Thyroid gland (tissue), 4 donors: ENCODE data around the gene CSTF1. TPM values are rescaled to one million over a fixed set of nuclear protein-coding genes. Genes with fewer than 3 reads are reported as not detected.

Experiments used
- DNase-seq, 2 donors: peaks; one replicate each; pipeline ENCODE4 v3.0.0-alpha.2; 2019
- H3K27ac ChIP-seq, 3 donors: fragments of 200-600 bp; sonication (generic); 1 replicate in 2 of 3; 2 replicates in 1 of 3; pipeline ENCODE4 v1.5.1; 2016 to 2019; ENCODE audit warnings: mild to moderate bottlenecking in 1 of 3, moderate library complexity in 1 of 3
- H3K27me3 ChIP-seq: fragments of 200-600 bp; sonication (generic); one replicate; pipeline ENCODE4 v1.5.1; 2019
- H3K36me3 ChIP-seq, 2 donors: fragments of 200-600 bp; sonication (generic); one replicate each; pipeline ENCODE4 v1.5.1; 2016 to 2019
- H3K4me1 ChIP-seq, 2 donors: fragments of 200-600 bp; sonication (generic); one replicate each; pipeline ENCODE4 v1.5.1; 2017 to 2019
- H3K4me3 ChIP-seq, 3 donors: fragments of 200-600 bp; sonication (generic); replicated peaks in 1 of 3; 1 replicate in 2 of 3; 2 replicates in 1 of 3; pipeline ENCODE4 v1.5.1; 2016; ENCODE audit warnings: mild to moderate bottlenecking in 1 of 3
- H3K9me3 ChIP-seq: fragments of 200-600 bp; sonication (generic); one replicate; pipeline ENCODE4 v1.5.1; 2017
- CTCF ChIP-seq, 6 experiments: fragments of 200-600 bp in 3 of 6; fragments of 450-650 bp in 3 of 6; sonication (generic) in 3 of 6; IDR thresholded peaks; one replicate each; pipeline ENCODE4 v1.5.1; 2016 to 2019; ENCODE audit warnings: antibody characterized with exemption in 6 of 6, mild to moderate bottlenecking in 2 of 6, inconsistent platforms in 1 of 6, moderate library complexity in 1 of 6
- POLR2A ChIP-seq, 2 donors: fragments of 450-650 bp; IDR thresholded peaks; one replicate each; pipeline ENCODE4 v1.6.1; 2017; ENCODE audit warnings: antibody characterized with exemption in 2 of 2, mild to moderate bottlenecking in 2 of 2, moderate library complexity in 1 of 2
- WGBS, 2 donors: methylation state at CpG; one replicate each; pipeline ENCODE4 v1.1.5; 2017; 5-methylcytosine and 5-hydroxymethylcytosine counted together
- intact Hi-C: fragments of 100-400 bp; cut with DNase I; formaldehyde crosslinking; loops from one replicate; pipeline ENCODE4 v1.15.1; 2023
- total RNA-seq, 4 donors: library from RNA; depleted of rRNA; stranded (reverse); fragments of >200 nt; gene quantifications; one replicate each; pipeline ENCODE4 v1.2.3, GENCODE V29; 2016

The CSTF1 gene
- total RNA-seq, 4 donors from 2014 or later: 26.9 to 36.8 (median 32.6) TPM

GRCh38 chr20:56424931-56425330, 32.5 kb downstream of the CSTF1 start:
- WGBS, 2 donors: 69 to 100% methylated on average over 1 of the region's 1 CpG
- TF ChIP-seq POLR2A (IDR thresholded peaks at IDR 0.05): no peak
- no peak for TF ChIP-seq CTCF (IDR thresholded peaks at IDR 0.05)
- H3K36me3 ChIP-seq: no peaks in the 10 kb centered on the region
- no peak overlapping the region for H3K27ac ChIP-seq
- no peak for DNase-seq
- no peaks in the 10 kb centered on the region for H3K27me3 ChIP-seq
- H3K4me1 ChIP-seq: no peaks in the 10 kb centered on the region
- no peaks in the 10 kb centered on the region for H3K9me3 ChIP-seq
- intact Hi-C loops: no loop called here
- no peak overlapping the region for H3K4me3 ChIP-seq

DNA sequence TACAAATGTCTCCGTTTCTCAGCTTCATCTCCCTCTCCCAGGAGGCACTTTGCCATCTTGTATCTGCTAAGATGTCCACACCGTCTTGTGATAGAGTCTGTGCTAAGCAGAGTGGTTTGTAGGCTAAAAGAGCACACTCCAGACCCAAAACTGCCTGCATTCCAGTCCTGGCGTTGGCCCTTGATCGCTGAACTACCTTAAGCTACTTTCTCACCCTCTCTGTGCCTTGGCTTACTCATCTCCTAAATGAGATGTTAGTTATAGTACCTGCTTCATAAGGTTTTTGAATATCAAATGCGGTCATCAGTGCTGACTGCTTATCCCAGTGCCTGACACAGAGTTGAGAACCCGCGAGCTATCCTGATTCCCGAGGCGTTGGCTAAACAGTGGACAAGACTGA, 33.6 kb downstream of the CSTF1 start:
- 87 to 89% methylated on average over 9 of the region's 9 CpGs for WGBS, 2 donors
- H3K9me3 ChIP-seq: no peaks in the 10 kb centered on the region
- H3K36me3 ChIP-seq: no peaks in the 10 kb centered on the region
- no peak overlapping the region for H3K4me3 ChIP-seq
- no peak overlapping the region for H3K27ac ChIP-seq
- no peaks in the 10 kb centered on the region for H3K4me1 ChIP-seq
- no peak for DNase-seq
- no peaks in the 10 kb centered on the region for H3K27me3 ChIP-seq
- TF ChIP-seq CTCF (IDR thresholded peaks at IDR 0.05) (no peak), POLR2A (IDR thresholded peaks at IDR 0.05) (no peak)
- intact Hi-C loops: no loop called here

GRCh38 chr20:56426926-56427325, 34.5 kb downstream of the CSTF1 start:
- Histone ChIP-seq H3K4me1 (no peaks in the 10 kb centered on the region), H3K27me3 (no peaks in the 10 kb centered on the region)
- intact Hi-C loops: no loop called here

GRCh38 chr20:56427797-56428196, 35.4 kb downstream of the CSTF1 start:
- Histone ChIP-seq H3K4me1 (no peaks in the 10 kb centered on the region), H3K9me3 (no peaks in the 10 kb centered on the region), H3K27ac (no peak overlapping the region), H3K27me3 (no peaks in the 10 kb centered on the region), H3K4me3 (no peak overlapping the region), H3K36me3 (no peaks in the 10 kb centered on the region)
- intact Hi-C loops: no loop called here
- TF ChIP-seq CTCF (IDR thresholded peaks at IDR 0.05) (no peak), POLR2A (IDR thresholded peaks at IDR 0.05) (no peak)
- DNase-seq: no peak
- WGBS, 2 donors: 85 to 88% methylated on average over 4 of the region's 4 CpGs

More at GRCh38 chr20:56426926-56427325, 34.5 kb downstream of the CSTF1 start:
- H3K27ac ChIP-seq: no peak overlapping the region
- H3K9me3 ChIP-seq: no peaks in the 10 kb centered on the region
- TF ChIP-seq POLR2A (IDR thresholded peaks at IDR 0.05): no peak
- no peak for TF ChIP-seq CTCF (IDR thresholded peaks at IDR 0.05)
- no peaks in the 10 kb centered on the region for H3K36me3 ChIP-seq
- H3K4me3 ChIP-seq: no peak overlapping the region
- no peak for DNase-seq

GRCh38 chr20:56428410-56428809, 36.0 kb downstream of the CSTF1 start:
- H3K9me3 ChIP-seq: no peaks in the 10 kb centered on the region
- H3K4me1 ChIP-seq: no peaks in the 10 kb centered on the region
- H3K27me3 ChIP-seq: no peaks in the 10 kb centered on the region
- intact Hi-C loops: no loop called here
- TF ChIP-seq CTCF (IDR thresholded peaks at IDR 0.05) (no peak), POLR2A (IDR thresholded peaks at IDR 0.05) (no peak)
- no peak overlapping the region for H3K4me3 ChIP-seq
- no peak overlapping the region for H3K27ac ChIP-seq
- H3K36me3 ChIP-seq: no peaks in the 10 kb centered on the region
- 77 to 91% methylated on average over 5 of the region's 5 CpGs for WGBS, 2 donors
- no peak for DNase-seq
